ENCODE measurements around the gene LYPD6.

- TF ChIP-seq, protein P1, sequence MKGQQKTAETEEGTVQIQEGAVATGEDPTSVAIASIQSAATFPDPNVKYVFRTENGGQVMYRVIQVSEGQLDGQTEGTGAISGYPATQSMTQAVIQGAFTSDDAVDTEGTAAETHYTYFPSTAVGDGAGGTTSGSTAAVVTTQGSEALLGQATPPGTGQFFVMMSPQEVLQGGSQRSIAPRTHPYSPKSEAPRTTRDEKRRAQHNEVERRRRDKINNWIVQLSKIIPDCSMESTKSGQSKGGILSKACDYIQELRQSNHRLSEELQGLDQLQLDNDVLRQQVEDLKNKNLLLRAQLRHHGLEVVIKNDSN (IDR thresholded peaks at IDR 0.05) = no peak
- TF ChIP-seq EP300 (IDR thresholded peaks at IDR 0.05; ENCODE audit: borderline replicate concordance) (no peak), CEBPB (IDR thresholded peaks at IDR 0.05) (no peak), CREB1 (IDR thresholded peaks at IDR 0.05; ENCODE audit: low read depth) (no peak), TEAD4 (IDR thresholded peaks at IDR 0.05) (no peak), NFIC (IDR thresholded peaks at IDR 0.05) (no peak), REST (IDR thresholded peaks at IDR 0.05; ENCODE audit: low read depth) (no peak), TAF1 (IDR thresholded peaks at IDR 0.05; ENCODE audit: low read depth) (no peak), YY1 (IDR thresholded peaks at IDR 0.05; ENCODE audit: low read depth) (no peak)
These were observed 156.8 kb downstream of the LYPD6 start for GRCh38 chr2:149487189-149487588.

All from Ishikawa (cell line).